ENCODE results near the gene TMEM233. TPM values are rescaled to one million over a fixed set of nuclear protein-coding genes. Genes with fewer than 3 reads are reported as not detected.

Gene TMEM233
- total RNA-seq, 1 experiment from 2014 or later, result not detected

- Mint-ChIP-seq H3K9me3 (ENCODE audit: unreplicated experiment) (no peaks in the 10 kb centered on the region), H3K4me3 (ENCODE audit: unreplicated experiment) (no peak overlapping the region), H3K36me3 (ENCODE audit: insufficient read depth, unreplicated experiment) (peaks cover 20% of the 10 kb centered on the region), H3K27ac (ENCODE audit: low read depth, unreplicated experiment) (no peak overlapping the region), H3K4me1 (ENCODE audit: insufficient read depth, unreplicated experiment) (no peaks in the 10 kb centered on the region), H3K27me3 (ENCODE audit: insufficient read depth, unreplicated experiment) (no peaks in the 10 kb centered on the region)
- no TSS peak for BruUV-seq (replicated peaks)
- CTCF ChIA-PET, result interaction anchor here (1.2 kb wide), 1 partner anchor 10 kb away, joined by 8 read pairs; no protein-coding TSS in a partner anchor
- intact Hi-C loops (cut with micrococcal nuclease), result no loop called here
- TF ChIP-seq CTCF (IDR thresholded peaks at IDR 0.05; ENCODE audit: unreplicated experiment), result no peak
- POLR2A ChIA-PET, result interaction anchor here (0.6 to 2.7 kb wide), 2 partner anchors 17 to 131 kb away, joined by 3 to 8 read pairs; partner anchors contain the start of gene PRKAB1
- DNase-seq (ENCODE audit: unreplicated experiment), result no peak
These were observed 91.8 kb downstream of the TMEM233 start for GRCh38 chr12:119685375-119685774.

GRCh38 chr12:119686355-119686754, 92.8 kb downstream of the TMEM233 start:
- DNase-seq (ENCODE audit: unreplicated experiment), result no peak
- no peaks in the 10 kb centered on the region for H3K4me1 Mint-ChIP-seq (ENCODE audit: insufficient read depth, unreplicated experiment)
- H3K4me3 Mint-ChIP-seq (ENCODE audit: unreplicated experiment), result no peak overlapping the region
- ChIA-PET CTCF (interaction anchor here (1.2 to 1.6 kb wide), 2 partner anchors 9 to 94 kb away, joined by 5 to 8 read pairs; no protein-coding TSS in a partner anchor), POLR2A (interaction anchor here (2.7 kb wide), 1 partner anchor 18 kb away, joined by 8 read pairs; the partner anchor contains the start of gene PRKAB1)
- no TSS peak for BruUV-seq (replicated peaks)
- no peak overlapping the region for H3K27ac Mint-ChIP-seq (ENCODE audit: low read depth, unreplicated experiment)
- H3K36me3 Mint-ChIP-seq (ENCODE audit: insufficient read depth, unreplicated experiment), result peaks cover 14% of the 10 kb centered on the region
- no peak for TF ChIP-seq CTCF (IDR thresholded peaks at IDR 0.05; ENCODE audit: unreplicated experiment)
- intact Hi-C loops (cut with micrococcal nuclease), result no loop called here
- H3K27me3 Mint-ChIP-seq (ENCODE audit: insufficient read depth, unreplicated experiment), result no peaks in the 10 kb centered on the region
- no peaks in the 10 kb centered on the region for H3K9me3 Mint-ChIP-seq (ENCODE audit: unreplicated experiment)

GRCh38 chr12:119686776-119687175, 93.2 kb downstream of the TMEM233 start:
- BruUV-seq (replicated peaks), result no TSS peak
- peaks cover 14% of the 10 kb centered on the region for H3K36me3 Mint-ChIP-seq (ENCODE audit: insufficient read depth, unreplicated experiment)

GRCh38 chr12:119687406-119687805, 93.8 kb downstream of the TMEM233 start:
- no peak for DNase-seq (ENCODE audit: unreplicated experiment)
- ChIA-PET CTCF (interaction anchor here (0.6 to 1.6 kb wide), 4 partner anchors 10 to 1855 kb away, joined by 3 to 5 read pairs (median 4); no protein-coding TSS in a partner anchor), POLR2A (interaction anchor here (2.7 kb wide), 1 partner anchor 19 kb away, joined by 8 read pairs; the partner anchor contains the start of gene PRKAB1)
- TF ChIP-seq CTCF (IDR thresholded peaks at IDR 0.05; ENCODE audit: unreplicated experiment), result no peak
- BruUV-seq (replicated peaks), result no TSS peak
- Mint-ChIP-seq H3K9me3 (ENCODE audit: unreplicated experiment) (no peaks in the 10 kb centered on the region), H3K36me3 (ENCODE audit: insufficient read depth, unreplicated experiment) (peaks cover 14% of the 10 kb centered on the region), H3K4me1 (ENCODE audit: insufficient read depth, unreplicated experiment) (peaks cover under 1% of the 10 kb centered on the region), H3K27ac (ENCODE audit: low read depth, unreplicated experiment) (no peak overlapping the region), H3K4me3 (ENCODE audit: unreplicated experiment) (no peak overlapping the region), H3K27me3 (ENCODE audit: insufficient read depth, unreplicated experiment) (no peaks in the 10 kb centered on the region)
- intact Hi-C loops (cut with micrococcal nuclease), result no loop called here

More at GRCh38 chr12:119686776-119687175, 93.2 kb downstream of the TMEM233 start:
- Mint-ChIP-seq H3K27me3 (ENCODE audit: insufficient read depth, unreplicated experiment) (no peaks in the 10 kb centered on the region), H3K9me3 (ENCODE audit: unreplicated experiment) (no peaks in the 10 kb centered on the region), H3K4me3 (ENCODE audit: unreplicated experiment) (no peak overlapping the region), H3K27ac (ENCODE audit: low read depth, unreplicated experiment) (no peak overlapping the region), H3K4me1 (ENCODE audit: insufficient read depth, unreplicated experiment) (no peaks in the 10 kb centered on the region)
- POLR2A ChIA-PET, result interaction anchor here (2.7 kb wide), 1 partner anchor 19 kb away, joined by 8 read pairs; the partner anchor contains the start of gene PRKAB1
- DNase-seq (ENCODE audit: unreplicated experiment), result no peak
- intact Hi-C loops (cut with micrococcal nuclease), result no loop called here
- CTCF ChIA-PET, result interaction anchor here (1.2 to 1.6 kb wide), 2 partner anchors 9 to 94 kb away, joined by 3 to 5 read pairs; no protein-coding TSS in a partner anchor
- TF ChIP-seq CTCF (IDR thresholded peaks at IDR 0.05; ENCODE audit: unreplicated experiment), result no peak

All from MCF 10A (cell line).